ENCODE results near the gene DSG2.

Gene DSG2

GRCh38 chr18:31590570-31590969 lies 92.6 kb downstream of the DSG2 start:
- DNase-seq (ENCODE audit: low read depth): no peak

GRCh38 chr18:31591113-31591512 lies 93.1 kb downstream of the DSG2 start:
- no peak for DNase-seq (ENCODE audit: low read depth)

GRCh38 chr18:31591628-31592027 lies 93.7 kb downstream of the DSG2 start, which contains the start of gene TTR:
TSS of gene TTR (plus strand) at chr18:31591877. CDS start at chr18:31591903, 26 bp downstream.
- DNase-seq (ENCODE audit: low read depth): no peak

GRCh38 chr18:31592506-31593157 lies 94.7 kb downstream of the DSG2 start:
- DNase-seq (ENCODE audit: low read depth): no peak

- no peak for DNase-seq (ENCODE audit: low read depth)
Measured at GRCh38 chr18:31595121-31595771, 97.3 kb downstream of the DSG2 start.

GRCh38 chr18:31596081-31596872 lies 98.3 kb downstream of the DSG2 start:
- no peak for DNase-seq (ENCODE audit: low read depth)

GRCh38 chr18:31598021-31598805 lies 100.2 kb downstream of the DSG2 start:
- no peak for DNase-seq (ENCODE audit: low read depth)
